GM18868 (cell line): Measurements from ENCODE around the gene KIAA1958.
"Not testable (repeated sequence)": the region's sequence is repeated elsewhere in the genome, so short reads cannot be mapped to it uniquely, and the experiment has no call there.

Experiments
- ATAC-seq: cut with Tn5 transposase; IDR thresholded peaks from one replicate; pipeline ENCODE4 v1.9.1; 2021; ENCODE audit warnings: mild to moderate bottlenecking, moderate library complexity; ENCODE audit not compliant: unreplicated experiment

KIAA1958 gene

DNA sequence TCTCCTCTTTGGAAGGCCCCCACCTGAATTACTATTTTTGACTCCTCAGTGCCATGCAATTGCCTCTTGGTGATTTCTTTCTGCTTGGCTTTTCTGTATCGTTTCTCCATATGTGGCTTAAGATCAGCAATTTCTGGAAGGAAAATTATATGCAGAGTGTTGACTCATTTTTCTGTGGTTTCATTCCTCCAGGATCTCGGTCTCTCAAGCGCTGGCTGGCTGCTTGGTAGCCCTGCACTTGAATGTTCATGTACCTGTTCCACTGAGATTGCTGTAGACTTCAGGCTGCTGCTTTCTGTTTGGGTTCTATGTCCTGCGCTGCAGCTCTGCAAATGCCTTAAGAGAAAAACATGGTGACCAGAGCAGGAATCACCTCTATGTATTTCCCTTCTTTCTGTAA lies 153.7 kb downstream of the KIAA1958 start:
- no peak for ATAC-seq

DNA sequence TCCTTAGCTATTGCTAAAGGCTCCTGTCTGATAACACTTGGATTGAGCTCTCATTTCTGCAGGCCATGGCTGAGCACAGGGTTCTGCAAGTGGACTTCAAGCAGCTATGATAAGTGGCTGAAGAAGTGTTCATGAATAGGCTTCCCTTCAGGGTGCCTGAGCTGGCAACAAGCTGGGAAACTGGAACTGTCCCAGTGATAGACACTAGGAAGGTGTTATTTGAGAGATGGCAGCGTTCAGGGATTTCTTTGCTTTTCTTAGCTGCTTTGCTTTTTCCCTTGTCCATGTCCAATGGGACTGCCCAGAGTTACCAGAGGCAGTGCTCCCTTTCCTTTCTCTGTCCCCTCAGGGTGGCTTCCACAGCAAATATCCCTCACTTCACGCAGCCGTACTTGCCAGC lies 155.5 kb downstream of the KIAA1958 start:
- ATAC-seq = no peak

DNA sequence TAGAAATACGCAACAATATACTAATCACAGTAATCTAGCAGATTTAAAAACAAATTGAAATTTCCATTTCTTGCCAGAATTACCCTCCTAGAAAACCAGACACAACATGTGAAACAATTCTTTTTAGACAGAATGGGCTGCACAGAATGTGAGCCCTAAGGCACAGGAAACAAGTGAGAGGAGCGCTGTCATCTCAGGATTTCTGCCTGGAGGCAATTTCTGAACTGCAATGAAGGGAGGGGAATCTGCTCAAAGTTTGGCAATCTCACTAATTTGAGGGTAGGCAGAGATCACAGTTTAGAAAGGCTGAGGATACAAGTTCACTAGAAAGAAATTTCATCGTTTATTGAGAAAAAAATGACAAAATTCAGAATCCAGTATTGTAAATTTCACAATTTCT lies 161.0 kb downstream of the KIAA1958 start:
- no peak for ATAC-seq

DNA sequence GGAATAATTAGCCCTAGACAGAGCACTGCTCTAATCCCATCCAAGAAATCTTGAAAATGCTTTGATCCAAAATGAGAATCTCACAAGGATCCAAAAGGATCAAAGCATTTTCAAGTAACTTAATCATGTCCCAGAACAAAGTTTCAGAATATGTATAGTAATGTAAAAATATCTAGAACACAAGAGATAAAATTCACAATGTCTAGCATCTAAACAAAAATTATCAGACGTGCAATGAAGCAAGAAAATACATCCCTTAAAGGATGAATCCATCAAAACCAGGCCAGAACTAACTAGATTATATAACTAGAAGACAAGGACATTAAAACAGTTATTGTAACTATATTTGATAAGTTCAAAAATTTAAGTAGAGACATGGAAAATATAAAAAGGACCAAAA lies 162.0 kb downstream of the KIAA1958 start:
- no peak for ATAC-seq

- ATAC-seq = no peak
Measured at GRCh38 chr9:112654282-112654681, 167.7 kb downstream of the KIAA1958 start.

DNA sequence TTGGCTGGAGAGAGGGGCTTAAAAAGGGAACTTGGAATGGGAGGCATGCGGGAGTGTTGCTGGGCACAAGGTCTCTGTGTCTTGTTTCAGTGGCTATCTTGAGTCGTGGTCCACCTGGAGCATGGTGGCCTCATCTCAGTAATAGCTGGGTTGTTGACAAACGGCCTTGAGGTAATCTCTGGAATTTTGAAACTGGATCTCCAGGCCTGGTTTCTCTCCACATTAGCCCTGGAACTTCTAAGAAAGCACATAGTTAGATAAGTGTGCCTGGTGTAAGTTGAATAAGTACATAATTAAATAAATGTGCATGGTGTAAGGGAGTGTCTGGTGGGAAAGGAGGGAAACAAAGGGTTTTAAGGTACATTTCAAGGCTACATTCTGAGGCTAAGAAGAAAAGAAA lies 169.0 kb downstream of the KIAA1958 start:
- no peak for ATAC-seq

DNA sequence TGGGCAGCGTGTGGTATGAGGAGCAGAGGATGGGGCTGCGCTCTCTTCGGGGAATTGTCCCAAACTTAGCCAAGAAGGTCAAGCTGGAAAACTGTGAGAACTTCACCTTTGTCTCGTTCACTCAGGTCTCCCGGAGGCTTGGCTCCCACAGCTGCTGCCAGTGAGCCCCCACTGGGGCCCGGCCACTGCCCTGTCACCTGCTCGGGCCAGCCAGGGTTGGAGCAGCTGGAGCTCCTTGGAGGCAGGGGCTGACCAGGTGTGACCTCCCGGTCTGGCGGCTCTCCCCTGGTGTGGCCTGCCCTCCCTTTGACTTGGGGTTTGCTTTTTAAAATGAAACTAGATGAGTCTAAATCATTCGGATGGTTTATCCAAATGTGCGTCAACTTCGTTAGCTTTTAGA lies 173.3 kb downstream of the KIAA1958 start:
- no peak for ATAC-seq

DNA sequence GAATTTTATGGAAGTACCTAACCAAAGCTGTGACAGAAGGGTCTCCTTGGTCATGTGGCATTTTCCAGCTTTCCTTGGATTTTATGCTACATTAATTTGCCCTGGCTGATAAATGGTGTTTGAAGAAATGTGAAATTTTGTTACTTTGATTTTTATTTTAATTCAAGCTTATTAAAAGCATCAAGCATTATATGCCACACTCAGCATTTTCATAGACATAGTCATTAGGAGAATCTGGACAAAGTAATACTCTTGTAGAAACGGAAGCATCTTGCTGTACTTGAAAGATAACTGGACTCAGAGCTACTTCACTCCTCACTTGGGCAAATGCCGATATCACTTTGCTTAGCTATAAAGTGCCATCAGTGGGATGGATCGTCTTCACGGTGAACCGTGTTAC lies 177.1 kb downstream of the KIAA1958 start:
- ATAC-seq = no peak

DNA sequence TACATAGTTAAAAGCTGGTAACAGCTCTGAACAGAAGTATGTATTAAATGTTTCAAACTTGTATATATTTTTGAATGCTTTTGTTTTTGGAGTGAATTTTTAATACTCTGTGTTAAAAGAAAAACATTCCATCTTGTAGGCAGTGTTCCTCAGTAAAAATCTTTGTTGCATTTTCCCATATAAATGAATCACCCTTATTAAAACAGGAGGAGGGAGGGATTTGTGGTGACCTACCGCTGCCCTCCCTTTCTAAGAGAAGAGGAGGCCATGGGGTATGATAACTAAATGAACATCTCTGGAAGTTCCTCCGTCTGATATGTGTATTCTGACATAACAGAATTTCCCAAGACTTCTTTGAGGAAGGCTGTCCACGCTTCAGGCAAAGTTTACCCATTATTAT lies 177.9 kb downstream of the KIAA1958 start:
- ATAC-seq = no peak

- no peak for ATAC-seq
Measured at GRCh38 chr9:112665347-112665746, 178.7 kb downstream of the KIAA1958 start.

DNA sequence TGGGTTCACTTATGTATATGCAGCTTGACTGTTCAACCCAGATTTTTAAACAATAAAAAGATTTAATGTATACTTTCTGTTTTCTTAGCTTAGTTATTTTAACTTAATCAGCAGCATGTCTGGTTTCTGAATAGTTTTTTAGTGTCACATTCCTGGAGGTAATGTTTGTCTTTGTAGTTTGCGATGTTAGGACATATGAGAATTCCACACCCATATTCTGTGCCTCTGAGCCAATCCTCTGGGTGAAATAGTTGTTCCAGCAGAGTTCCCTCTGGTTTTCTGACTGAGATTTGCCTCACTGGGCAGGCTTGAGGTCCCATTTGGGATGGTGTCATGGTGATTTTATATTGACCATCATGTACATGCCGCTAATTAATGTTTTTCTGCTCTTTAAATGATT lies 182.7 kb downstream of the KIAA1958 start:
- ATAC-seq = no peak

DNA sequence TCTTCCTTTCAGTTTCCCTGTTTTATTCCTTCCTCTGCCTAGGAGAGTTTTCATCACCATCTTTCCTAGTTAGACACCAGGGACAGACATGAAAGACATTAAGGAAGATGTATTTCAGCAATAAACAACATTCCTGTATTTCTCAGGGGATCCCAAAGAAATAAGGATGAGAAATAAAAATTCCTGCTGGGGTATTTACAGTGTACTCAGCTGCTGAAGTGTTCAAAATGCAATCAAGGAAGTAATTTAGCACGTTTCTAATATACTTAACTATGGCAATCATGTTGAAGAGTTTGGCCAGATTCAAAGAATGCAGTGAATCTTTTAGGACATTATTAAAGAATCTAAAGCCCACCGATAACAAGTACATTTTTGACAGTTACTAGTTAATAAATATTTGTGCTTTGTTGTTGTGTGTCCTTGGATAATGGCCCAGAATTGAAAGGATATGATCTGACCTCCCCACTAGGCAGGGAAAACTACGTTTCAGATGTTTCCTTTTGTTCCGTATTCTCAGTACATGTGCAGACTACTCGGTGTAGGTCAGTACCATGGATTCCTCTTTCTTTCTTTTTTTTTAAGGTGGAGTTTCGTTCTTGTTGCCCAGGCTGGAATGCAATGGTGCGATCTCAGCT lies 184.5 kb downstream of the KIAA1958 start:
- ATAC-seq = no peak

DNA sequence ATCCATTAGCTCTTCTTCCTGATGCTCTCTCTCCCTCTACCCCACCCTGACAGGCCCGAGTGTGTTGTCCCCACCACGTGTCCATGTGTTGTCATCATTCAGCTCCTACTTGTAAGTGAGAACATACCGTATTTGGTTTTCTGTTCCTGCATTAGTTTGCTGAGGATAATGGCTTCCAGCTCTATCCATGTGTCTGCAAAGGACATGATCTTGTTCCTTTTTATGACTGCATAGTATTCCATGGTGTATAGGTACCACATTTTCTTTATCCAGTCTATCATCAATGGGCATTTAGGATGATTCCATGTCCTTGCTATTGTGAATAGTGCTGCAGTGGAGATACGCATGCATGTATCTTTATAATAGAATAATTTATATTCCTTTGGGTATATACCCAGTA lies 186.6 kb downstream of the KIAA1958 start:
- ATAC-seq = not testable (repeated sequence)

- ATAC-seq = no peak
Measured at GRCh38 chr9:112677040-112677439, 190.4 kb downstream of the KIAA1958 start.

GRCh38 chr9:112680731-112681402 lies 194.2 kb downstream of the KIAA1958 start:
- ATAC-seq = no peak

DNA sequence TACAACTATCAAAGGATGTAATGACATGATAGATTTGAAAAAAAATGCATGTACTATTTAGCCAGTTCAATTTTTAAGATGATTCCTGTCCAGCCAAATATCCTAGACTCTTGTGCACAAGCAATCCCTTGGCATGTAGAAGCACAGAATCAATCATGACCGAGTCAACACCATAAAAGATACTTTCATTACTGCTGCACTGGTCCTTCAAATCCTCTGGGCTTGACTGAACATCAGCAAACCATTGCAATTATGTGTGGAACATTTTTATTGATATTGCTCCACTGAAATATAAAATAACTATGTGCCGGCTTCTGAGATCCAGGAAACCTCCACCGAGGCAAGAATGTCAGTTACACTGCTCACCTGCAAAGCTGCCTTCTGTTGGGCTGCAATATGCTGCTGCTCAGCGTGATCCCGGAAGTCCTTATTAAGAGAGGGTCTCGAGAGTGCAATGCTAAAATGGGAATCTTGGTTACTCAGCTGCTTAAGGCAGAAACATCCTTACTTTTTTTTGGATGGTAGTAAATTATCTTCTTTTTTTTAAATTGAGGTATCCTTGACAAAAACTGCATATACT lies 202.6 kb downstream of the KIAA1958 start:
- no peak for ATAC-seq

DNA sequence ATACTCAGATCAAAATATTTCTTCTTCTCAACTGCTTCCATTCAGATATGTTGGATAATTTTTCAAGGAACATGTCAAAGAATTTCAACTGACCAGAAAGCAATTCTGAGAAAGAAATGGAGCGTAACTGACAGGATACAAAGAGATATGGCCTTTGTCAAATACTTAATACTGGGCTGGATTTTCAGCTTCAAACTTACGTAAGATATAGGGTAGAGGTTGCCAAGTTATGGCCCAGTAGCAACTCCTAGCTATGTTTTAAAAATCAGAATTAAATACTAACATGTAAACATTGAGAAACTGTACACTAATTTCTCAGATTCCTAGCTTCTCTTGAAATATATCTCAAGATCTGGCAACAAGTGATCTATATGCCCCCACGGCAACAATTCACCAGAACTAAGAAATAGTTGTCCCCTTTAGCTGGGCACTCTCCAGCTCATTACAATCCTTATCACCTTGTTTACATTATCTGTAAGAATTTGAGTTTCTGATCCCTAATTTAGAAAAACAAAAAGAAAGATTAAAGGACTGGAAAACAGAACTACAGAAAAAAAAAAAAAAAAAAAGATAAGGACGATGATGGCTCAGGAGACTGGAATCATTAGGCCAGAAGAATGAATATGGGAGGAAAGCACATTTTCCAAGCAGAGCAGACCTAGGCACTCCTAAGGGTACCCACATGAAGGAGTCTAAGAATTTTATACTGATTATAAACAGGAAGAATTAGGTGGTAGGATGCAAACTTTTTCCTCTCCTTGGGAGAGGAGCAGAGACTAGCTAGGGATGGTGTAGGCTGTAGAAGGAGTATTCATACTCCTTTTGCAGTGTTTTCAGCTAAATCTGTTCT lies 208.3 kb downstream of the KIAA1958 start:
- no peak for ATAC-seq

- ATAC-seq = no peak
Measured at GRCh38 chr9:112696461-112696860, 209.8 kb downstream of the KIAA1958 start.

DNA sequence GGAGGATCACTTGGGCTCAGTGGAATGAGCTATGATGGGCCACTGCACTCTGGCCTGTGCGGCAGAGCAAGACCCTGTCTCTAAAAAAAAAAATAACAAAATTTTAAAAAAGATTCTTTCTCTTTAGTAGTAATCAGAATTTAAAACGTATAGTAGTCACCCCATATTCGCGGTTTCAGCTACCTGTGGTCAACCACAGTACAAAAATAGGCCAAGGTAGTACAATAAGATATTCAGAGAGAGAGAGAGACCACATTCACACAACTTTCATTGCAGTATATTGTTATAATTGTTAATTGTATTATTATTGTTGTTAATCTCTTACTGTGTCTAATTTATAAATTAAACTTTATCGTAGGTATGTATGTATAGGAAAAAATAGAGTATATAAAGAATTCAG lies 212.6 kb downstream of the KIAA1958 start:
- peak; percentile 93 for ATAC-seq

DNA sequence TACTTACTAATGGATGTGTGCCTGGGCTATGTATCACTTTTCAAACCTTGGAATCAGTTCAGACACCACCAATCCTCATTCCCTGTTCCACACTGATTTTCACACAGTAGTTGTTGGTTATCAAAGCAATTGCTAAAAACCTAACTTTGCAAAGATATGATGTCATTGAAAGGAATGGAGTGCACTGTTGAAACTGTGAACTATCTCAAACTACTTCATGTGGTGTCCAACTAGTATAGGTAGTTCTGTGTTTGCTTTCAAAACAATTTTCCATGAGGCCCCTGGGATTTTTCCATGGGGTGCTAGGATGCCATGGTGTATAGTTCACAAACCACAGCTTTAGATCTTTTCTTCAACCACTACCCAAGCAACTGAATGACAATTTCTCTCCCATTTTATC lies 213.5 kb downstream of the KIAA1958 start:
- ATAC-seq = no peak

DNA sequence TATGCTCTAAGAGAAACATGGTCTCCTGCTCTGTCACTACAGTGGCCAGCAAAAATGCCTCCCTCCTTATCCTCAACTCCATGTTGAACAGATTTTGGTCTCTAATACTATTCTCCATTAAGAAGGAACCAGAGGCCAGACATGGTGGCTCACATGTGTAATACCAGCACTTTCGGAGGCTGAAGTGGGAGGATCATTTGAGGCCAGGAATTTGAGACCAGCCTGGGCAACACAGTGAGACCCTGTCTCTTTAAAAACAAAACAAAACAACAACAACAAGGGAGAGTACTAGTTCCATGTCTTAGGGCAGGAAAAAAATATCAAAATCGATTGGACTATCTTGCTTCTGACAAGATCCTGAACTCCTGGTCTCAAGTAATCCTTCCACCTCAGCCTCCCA lies 216.7 kb downstream of the KIAA1958 start:
- no peak for ATAC-seq
